Naive thymus-derived CD4-positive, alpha-beta T cell (primary cell): Measurements from ENCODE around the gene GLIS1. TPM values are rescaled to one million over a fixed set of nuclear protein-coding genes. Genes with fewer than 3 reads are reported as not detected.
A peak's percentile ranks its signal among the peaks of the same experiment; 100 is the strongest.

Experiments
- ATAC-seq: fragments of 150-1000 bp; cut with Tn5 transposase; 2 replicates; pipeline ENCODE4 v1.10.0; 2021; ENCODE audit warnings: mild to moderate bottlenecking, moderate library complexity
- CTCF ChIA-PET: fragments of 350-600 bp; sonication (Branson Sonifier 250); formaldehyde crosslinking; loops from one replicate; lab custom pipeline; 2021; ENCODE audit warnings: antibody characterized with exemption; lab: Charles Lee
- POLR2A ChIA-PET: fragments of 350-600 bp; sonication (Branson Sonifier 250); formaldehyde crosslinking; loops from one replicate; lab custom pipeline; 2021; ENCODE audit warnings: antibody characterized with exemption, inconsistent platforms; lab: Charles Lee
- DNase-seq, 9 donors: peaks; one replicate each; pipeline versions ENCODE4 v3.0.0 to v3.0.0-alpha.2; 2020 to 2022; ENCODE audit warnings: mixed read lengths in 1 of 9
- H3K27ac ChIP-seq: one replicate; pipeline ENCODE4 v1.7.0; 2013; ENCODE audit warnings: mild to moderate bottlenecking, low read depth, low read length, moderate library complexity
- H3K27me3 ChIP-seq, 2 donors: one replicate each; pipeline ENCODE4 v1.7.0; 2013; ENCODE audit warnings: low read length in 2 of 2, mild to moderate bottlenecking in 2 of 2, moderate library complexity in 2 of 2; ENCODE audit not compliant: control insufficient read depth in 2 of 2, insufficient read depth in 2 of 2
- H3K36me3 ChIP-seq, 3 experiments: 1 replicate in 2 of 3; 2 replicates in 1 of 3; pipeline ENCODE4 v1.7.0; 2013; ENCODE audit warnings: low read length in 3 of 3, mild to moderate bottlenecking in 3 of 3, moderate library complexity in 1 of 3; ENCODE audit not compliant: insufficient read depth in 3 of 3, control insufficient read depth in 2 of 3
- H3K4me1 ChIP-seq, 2 donors: one replicate each; pipeline ENCODE4 v1.7.0; 2013; ENCODE audit warnings: low read length in 2 of 2, mild to moderate bottlenecking in 2 of 2, moderate library complexity in 1 of 2; ENCODE audit not compliant: control insufficient read depth in 2 of 2, insufficient read depth in 2 of 2
- H3K4me3 ChIP-seq: 2 replicates; pipeline ENCODE4 v1.7.0; 2013; ENCODE audit warnings: mild to moderate bottlenecking, low read length
- H3K9me3 ChIP-seq, 3 experiments: 1 replicate in 2 of 3; 2 replicates in 1 of 3; pipeline ENCODE4 v1.7.0; 2013; ENCODE audit warnings: low read length in 3 of 3; ENCODE audit not compliant: control insufficient read depth in 2 of 3
- H3K27ac Mint-ChIP-seq, 9 donors: one replicate each; pipeline ENCODE4 v1.8.0; 2020 to 2022; ENCODE audit warnings: mixed read lengths in 9 of 9, mild to moderate bottlenecking in 8 of 9, moderate library complexity in 5 of 9, inconsistent platforms in 2 of 9
- H3K27me3 Mint-ChIP-seq, 5 donors: one replicate each; pipeline ENCODE4 v1.8.0; 2021 to 2022; ENCODE audit warnings: mixed read lengths in 5 of 5, mild to moderate bottlenecking in 1 of 5
- H3K36me3 Mint-ChIP-seq, 5 donors: one replicate each; pipeline ENCODE4 v1.8.0; 2020 to 2022; ENCODE audit warnings: mixed read lengths in 5 of 5, mild to moderate bottlenecking in 3 of 5, inconsistent platforms in 1 of 5
- H3K4me1 Mint-ChIP-seq, 7 donors: one replicate each; pipeline ENCODE4 v1.8.0; 2020 to 2022; ENCODE audit warnings: mixed read lengths in 7 of 7, mild to moderate bottlenecking in 3 of 7, inconsistent platforms in 1 of 7
- H3K4me3 Mint-ChIP-seq, 10 donors: one replicate each; pipeline ENCODE4 v1.8.0; 2020 to 2022; ENCODE audit warnings: mild to moderate bottlenecking in 10 of 10, mixed read lengths in 10 of 10, moderate library complexity in 6 of 10, inconsistent platforms in 2 of 10
- H3K9me3 Mint-ChIP-seq, 11 donors: one replicate each; pipeline ENCODE4 v1.8.0; 2020 to 2022; ENCODE audit warnings: mixed read lengths in 11 of 11, mild to moderate bottlenecking in 4 of 11, inconsistent platforms in 1 of 11, moderate library complexity in 1 of 11
- intact Hi-C, 2 donors: fragments of 100-400 bp; cut with micrococcal nuclease; formaldehyde crosslinking; loops; one replicate each; pipeline ENCODE4 v1.15.1; 2023
- polyA plus RNA-seq, 2 donors: library from polyadenylated mRNA; unstranded; fragments of 300-500 nt; fragmentation: Illumina TruSeq; gene quantifications; one replicate each; pipeline ENCODE4 v1.2.3, GENCODE V29; 2021
- total RNA-seq, 6 experiments: library from RNA in 5 of 6; stranded (reverse) in 5 of 6; gene quantifications; 1 replicate in 5 of 6; 2 replicates in 1 of 6; pipeline ENCODE4 v1.2.3 and lab custom pipeline; 2021 to 2026

GLIS1 gene
- total RNA-seq (not detected), polyA plus RNA-seq (not detected), total RNA-seq (lab: John Stamatoyannopoulos, UW) (not detected)

- ChIA-PET CTCF (no interaction called here), POLR2A (no interaction called here)
- intact Hi-C loops = no loop called here
- Histone ChIP-seq H3K4me3 (no peak within 1 kb of the TSS), H3K36me3 (no peaks in the 10 kb centered on the region), H3K27ac (no peak within 1 kb of the TSS), H3K9me3 (no peaks in the 10 kb centered on the region), H3K27me3 (peaks cover 0 to 10% of the 10 kb centered on the region in 2 donors), H3K4me1 (no peaks in the 10 kb centered on the region)
- peaks cover 0 to 17% (median 5%) of the 10 kb centered on the region in 5 donors for H3K36me3 Mint-ChIP-seq
- peak in 2 of 9 donors; percentile 29 to 80 for DNase-seq
- peaks cover 0 to 7% (median 3%) of the 10 kb centered on the region in 7 donors for H3K4me1 Mint-ChIP-seq
- peaks cover 0 to 16% (median 7%) of the 10 kb centered on the region in 11 donors for H3K9me3 Mint-ChIP-seq
- peak within 1 kb of the TSS; percentile 50 to 77 (median 62) for H3K4me3 Mint-ChIP-seq
- no peak within 1 kb of the TSS for H3K27ac Mint-ChIP-seq
- peaks cover 53 to 77% (median 58%) of the 10 kb centered on the region in 5 donors for H3K27me3 Mint-ChIP-seq
- peak; percentile 88 for ATAC-seq
Measured at GRCh38 chr1:53739109-53739681, at the start of gene GLIS1. Gene GLIS1, minus strand, starts transcription at chr1:53739164. Its CDS starts 1,100 bp downstream, at chr1:53738064.

- no peak for ATAC-seq
Measured at GRCh38 chr1:53787655-53788054, 48.7 kb upstream of the GLIS1 start.

DNA sequence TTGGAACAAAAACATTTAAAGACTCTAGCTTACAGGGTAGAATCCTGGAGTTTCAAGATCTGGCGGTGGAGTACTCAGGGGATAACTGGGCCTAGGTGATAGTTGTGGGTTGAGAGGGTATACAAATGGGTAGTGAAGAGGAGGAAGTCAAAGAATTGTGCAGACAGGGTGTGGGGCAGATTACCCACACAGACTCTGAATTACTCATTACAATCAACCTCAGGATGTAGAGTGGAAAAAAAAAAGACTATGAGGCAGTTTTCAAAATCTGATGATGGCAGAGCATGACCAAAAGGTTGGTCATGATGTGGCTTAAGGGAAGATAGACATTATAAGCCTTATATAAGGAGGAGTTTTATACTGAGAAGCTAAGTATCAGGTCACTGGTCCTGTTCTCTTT, 44.1 kb upstream of the GLIS1 start:
- POLR2A ChIA-PET = no interaction called here
- Mint-ChIP-seq H3K27ac (peak overlapping the region in 1 of 9 donors; percentile 15), H3K27me3 (no peaks in the 10 kb centered on the region), H3K9me3 (no peaks in the 10 kb centered on the region), H3K4me1 (peaks cover 0 to 22% (median 0%) of the 10 kb centered on the region in 7 donors), H3K36me3 (peaks cover 6 to 66% (median 28%) of the 10 kb centered on the region in 5 donors), H3K4me3 (no peak overlapping the region)
- Histone ChIP-seq H3K4me3 (no peak overlapping the region), H3K9me3 (no peaks in the 10 kb centered on the region), H3K27ac (no peak overlapping the region), H3K27me3 (no peaks in the 10 kb centered on the region), H3K36me3 (peaks cover 0 to 47% (median 0%) of the 10 kb centered on the region in 3 experiments), H3K4me1 (no peaks in the 10 kb centered on the region)
- intact Hi-C loops = no loop called here
- CTCF ChIA-PET = no interaction called here
- DNase-seq (no peak), ATAC-seq (no peak)

More at GRCh38 chr1:53787655-53788054, 48.7 kb upstream of the GLIS1 start:
- H3K4me3 Mint-ChIP-seq = no peak overlapping the region
- H3K27ac Mint-ChIP-seq = no peak overlapping the region
- intact Hi-C loops = no loop called here
- DNase-seq = no peak
- Histone ChIP-seq H3K36me3 (peaks cover 0 to 58% (median 0%) of the 10 kb centered on the region in 3 experiments), H3K9me3 (no peaks in the 10 kb centered on the region), H3K4me3 (no peak overlapping the region), H3K27me3 (no peaks in the 10 kb centered on the region), H3K4me1 (no peaks in the 10 kb centered on the region), H3K27ac (no peak overlapping the region)
- no peaks in the 10 kb centered on the region for H3K27me3 Mint-ChIP-seq
- H3K4me1 Mint-ChIP-seq = peaks cover 0 to 14% (median 0%) of the 10 kb centered on the region in 7 donors
- no peaks in the 10 kb centered on the region for H3K9me3 Mint-ChIP-seq
- ChIA-PET POLR2A (no interaction called here), CTCF (no interaction called here)
- H3K36me3 Mint-ChIP-seq = peaks cover 6 to 61% (median 36%) of the 10 kb centered on the region in 5 donors

- POLR2A ChIA-PET = no interaction called here
- Mint-ChIP-seq H3K27me3 (no peaks in the 10 kb centered on the region), H3K36me3 (peaks cover 6 to 70% (median 34%) of the 10 kb centered on the region in 5 donors), H3K9me3 (no peaks in the 10 kb centered on the region), H3K4me3 (no peak overlapping the region), H3K27ac (peak overlapping the region in 2 of 9 donors; percentile 2 to 17), H3K4me1 (peaks cover 0 to 22% (median 0%) of the 10 kb centered on the region in 7 donors)
- CTCF ChIA-PET = no interaction called here
- ATAC-seq = no peak
- H3K4me3 ChIP-seq = no peak overlapping the region
- no peak for DNase-seq
- peaks cover 0 to 44% (median 0%) of the 10 kb centered on the region in 3 experiments for H3K36me3 ChIP-seq
- no peaks in the 10 kb centered on the region for H3K27me3 ChIP-seq
- intact Hi-C loops = no loop called here
- no peaks in the 10 kb centered on the region for H3K9me3 ChIP-seq
- no peaks in the 10 kb centered on the region for H3K4me1 ChIP-seq
- no peak overlapping the region for H3K27ac ChIP-seq
Measured at GRCh38 chr1:53781654-53782053, 42.7 kb upstream of the GLIS1 start.

GRCh38 chr1:53777272-53777671, 38.3 kb upstream of the GLIS1 start:
- peaks cover 6 to 52% (median 19%) of the 10 kb centered on the region in 5 donors for H3K36me3 Mint-ChIP-seq
- peaks cover 0 to 7% (median 0%) of the 10 kb centered on the region in 7 donors for H3K4me1 Mint-ChIP-seq
- H3K27ac Mint-ChIP-seq = no peak overlapping the region
- DNase-seq = no peak
- Histone ChIP-seq H3K4me1 (no peaks in the 10 kb centered on the region), H3K9me3 (no peaks in the 10 kb centered on the region), H3K36me3 (peaks cover 0 to 20% (median 0%) of the 10 kb centered on the region in 3 experiments), H3K4me3 (no peak overlapping the region), H3K27me3 (no peaks in the 10 kb centered on the region), H3K27ac (no peak overlapping the region)
- H3K9me3 Mint-ChIP-seq = no peaks in the 10 kb centered on the region
- POLR2A ChIA-PET = no interaction called here
- no peaks in the 10 kb centered on the region for H3K27me3 Mint-ChIP-seq
- CTCF ChIA-PET = no interaction called here
- ATAC-seq = no peak
- H3K4me3 Mint-ChIP-seq = no peak overlapping the region
- intact Hi-C loops = no loop called here

- Mint-ChIP-seq H3K4me1 (peaks cover 0 to 10% (median 0%) of the 10 kb centered on the region in 7 donors), H3K9me3 (no peaks in the 10 kb centered on the region), H3K27me3 (no peaks in the 10 kb centered on the region), H3K4me3 (no peak overlapping the region), H3K36me3 (peaks cover 0 to 54% (median 25%) of the 10 kb centered on the region in 5 donors), H3K27ac (no peak overlapping the region)
- H3K9me3 ChIP-seq = no peaks in the 10 kb centered on the region
- intact Hi-C loops = no loop called here
- H3K4me1 ChIP-seq = no peaks in the 10 kb centered on the region
- no peaks in the 10 kb centered on the region for H3K27me3 ChIP-seq
- ATAC-seq (no peak), DNase-seq (no peak)
- ChIA-PET POLR2A (no interaction called here), CTCF (interaction anchor here (0.6 kb wide), 1 partner anchor 121 kb away, joined by 3 read pairs; no protein-coding TSS in a partner anchor)
- peaks cover 0 to 19% (median 0%) of the 10 kb centered on the region in 3 experiments for H3K36me3 ChIP-seq
- H3K4me3 ChIP-seq = no peak overlapping the region
- no peak overlapping the region for H3K27ac ChIP-seq
Measured at GRCh38 chr1:53771648-53772047, 32.7 kb upstream of the GLIS1 start.

DNA sequence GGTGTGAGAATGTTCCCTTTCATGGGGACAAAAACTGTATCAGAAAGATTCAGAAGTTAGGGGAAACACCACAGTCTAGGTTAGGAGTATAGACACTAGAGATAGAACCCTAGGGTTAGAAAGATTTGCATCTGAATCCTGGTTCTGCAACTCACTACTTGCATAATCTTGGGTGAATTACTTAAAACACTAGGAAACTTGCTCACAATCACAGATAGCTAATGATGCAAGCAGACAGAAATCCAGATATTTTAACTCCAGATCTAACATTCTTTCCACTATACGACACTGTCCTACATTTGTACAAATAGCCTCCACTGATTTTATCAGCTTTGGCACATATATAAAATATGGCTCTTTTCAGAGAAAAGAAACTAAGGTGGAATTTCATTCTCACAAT, 30.8 kb upstream of the GLIS1 start:
- no peak for ATAC-seq
- Histone ChIP-seq H3K4me1 (no peaks in the 10 kb centered on the region), H3K36me3 (peaks cover 0 to 19% (median 0%) of the 10 kb centered on the region in 3 experiments), H3K9me3 (no peaks in the 10 kb centered on the region), H3K4me3 (no peak overlapping the region), H3K27ac (no peak overlapping the region), H3K27me3 (no peaks in the 10 kb centered on the region)
- no peak overlapping the region for H3K27ac Mint-ChIP-seq
- intact Hi-C loops = no loop called here
- H3K4me3 Mint-ChIP-seq = no peak overlapping the region
- no peaks in the 10 kb centered on the region for H3K27me3 Mint-ChIP-seq
- DNase-seq = no peak
- H3K4me1 Mint-ChIP-seq = peaks cover 0 to 29% (median 0%) of the 10 kb centered on the region in 7 donors
- POLR2A ChIA-PET = no interaction called here
- peaks cover 0 to 67% (median 31%) of the 10 kb centered on the region in 5 donors for H3K36me3 Mint-ChIP-seq
- H3K9me3 Mint-ChIP-seq = no peaks in the 10 kb centered on the region
- CTCF ChIA-PET = no interaction called here
